Measurements from ENCODE around the gene CIITA. TPM values are rescaled to one million over a fixed set of nuclear protein-coding genes. Genes with fewer than 3 reads are reported as not detected.
A peak's percentile ranks its signal among the peaks of the same experiment; 100 is the strongest.

CIITA gene
- total and polyA plus RNA-seq, 10 of the 15 experiments (the other 5 are each of a cell fraction or from before 2014, with no cell fraction given): 11.5 to 145 (median 49.7) TPM

- TF ChIP-seq ZBTB4 (CRISPR knock-in tag; IDR thresholded peaks at IDR 0.05) (no peak), CREM (IDR thresholded peaks at IDR 0.05; ENCODE audit: low read depth) (peak; percentile 96), HDAC6 (IDR thresholded peaks at IDR 0.05; ENCODE audit: unreplicated experiment) (no peak), RFX5 (IDR thresholded peaks at IDR 0.05; ENCODE audit: low read depth, low read length) (no peak), PBX3 (IDR thresholded peaks at IDR 0.05; ENCODE audit: insufficient replicate concordance, low read depth, low read length) (no peak), MTA3 (IDR thresholded peaks at IDR 0.05; ENCODE audit: borderline replicate concordance, low read length) (no peak), ZNF24 (IDR thresholded peaks at IDR 0.05) (no peak), ATF3 (IDR thresholded peaks at IDR 0.05; ENCODE audit: borderline replicate concordance, extremely low read depth, low read depth, low read length) (peak; percentile 97), RUNX3 (IDR thresholded peaks at IDR 0.05; ENCODE audit: low read length) (peak; percentile 96), ZNF592 (IDR thresholded peaks at IDR 0.05) (no peak), RELA (IDR thresholded peaks at IDR 0.05; ENCODE audit: borderline replicate concordance, partially characterized antibody) (peak; percentile 72), ZNF207 (IDR thresholded peaks at IDR 0.05; ENCODE audit: borderline replicate concordance) (peak; percentile 77; the same call in 1 of the 2 replicates), EED (IDR thresholded peaks at IDR 0.05; ENCODE audit: low read depth) (no peak; the same call in 1 of the 2 replicates), SMAD5 (IDR thresholded peaks at IDR 0.05; ENCODE audit: low read depth) (no peak), KDM1A (IDR thresholded peaks at IDR 0.05; ENCODE audit: borderline replicate concordance) (no peak), FOXK2 (IDR thresholded peaks at IDR 0.05) (no peak), TCF12 (IDR thresholded peaks at IDR 0.05; ENCODE audit: low read depth, low read length) (0 out of 2 replicates have a peak, but pooled peaks have one; percentile 16)
Observed at GRCh38 chr16:10944249-10945064, 67.5 kb downstream of the CIITA start, which contains the start of gene CLEC16A (continued).
